IMR-90 (cell line): ENCODE data around the gene RNF212B. TPM values are rescaled to one million over a fixed set of nuclear protein-coding genes. Genes with fewer than 3 reads are reported as not detected.

Experiments used
- ATAC-seq: fragments of 200-7000 bp; cut with Tn5 transposase; 2 replicates; pipeline ENCODE4 v1.9.1; 2020; ENCODE audit warnings: low read depth, mild to moderate bottlenecking, moderate library complexity
- BruUV-seq: library from RNA; stranded (reverse); fragments of 400-500 nt; replicated peaks from 2 replicates; lab custom pipeline; 2021; lab: Mats Ljungman, UMichigan
- CTCF ChIA-PET: fragments of 300-600 bp; formaldehyde crosslinking; extraction: SDS; loops from one replicate; lab custom pipeline; 2021; ENCODE audit warnings: antibody characterized with exemption; lab: Yijun Ruan, JAX
- POLR2A ChIA-PET: fragments of 300-600 bp; sonication (Branson Sonifier 250); formaldehyde crosslinking; loops from one replicate; lab custom pipeline; 2022; ENCODE audit warnings: antibody characterized with exemption; ENCODE audit not compliant: unreplicated experiment; lab: Charles Lee
- DNase-seq: peaks from one replicate; pipeline ENCODE4 v3.0.0; 2013
- H2AFZ ChIP-seq: replicated peaks from 2 replicates; pipeline ENCODE3; 2013; ENCODE audit warnings: low read length, mild to moderate bottlenecking; ENCODE audit not compliant: poor library complexity
- H2AK5ac ChIP-seq: 2 replicates; pipeline ENCODE4 v1.6.1; 2013; ENCODE audit warnings: low read depth, low read length, inconsistent platforms
- H2AK9ac ChIP-seq: replicated peaks from 2 replicates; pipeline ENCODE3; 2013; ENCODE audit warnings: mild to moderate bottlenecking, low read depth, low read length, moderate library complexity; ENCODE audit not compliant: poor library complexity
- H2BK120ac ChIP-seq: 2 replicates; pipeline ENCODE4 v1.6.1; 2013; ENCODE audit warnings: low read depth, low read length, inconsistent platforms
- H2BK15ac ChIP-seq: 3 replicates; pipeline ENCODE4 v1.6.1; 2013; ENCODE audit warnings: low read depth, low read length, inconsistent platforms
- H2BK20ac ChIP-seq: 2 replicates; pipeline ENCODE4 v1.6.1; 2013; ENCODE audit warnings: low read depth, mild to moderate bottlenecking, inconsistent platforms, low read length, moderate library complexity
- H2BK5ac ChIP-seq: 2 replicates; pipeline ENCODE4 v1.6.1; 2013; ENCODE audit warnings: mild to moderate bottlenecking, low read depth, low read length, inconsistent platforms; ENCODE audit not compliant: poor library complexity, severe bottlenecking
- H3K14ac ChIP-seq: replicated peaks from 2 replicates; pipeline ENCODE4 v1.6.1; 2013; ENCODE audit warnings: low read depth, low read length, inconsistent platforms
- H3K18ac ChIP-seq: 2 replicates; pipeline ENCODE4 v1.6.1; 2013; ENCODE audit warnings: low read depth, low read length, control low read depth
- H3K23ac ChIP-seq: 2 replicates; pipeline ENCODE4 v1.6.1; 2013; ENCODE audit warnings: low read depth, low read length, inconsistent platforms
- H3K27ac ChIP-seq: 2 replicates; pipeline ENCODE4 v1.5.1; 2013; ENCODE audit warnings: mild to moderate bottlenecking, control low read depth, low read length; ENCODE audit not compliant: insufficient read depth
- H3K27me3 ChIP-seq: 2 replicates; pipeline ENCODE4 v1.6.1; 2013; ENCODE audit warnings: low read length; ENCODE audit not compliant: control insufficient read depth, insufficient read depth
- H3K36me3 ChIP-seq: 2 replicates; pipeline ENCODE4 v1.6.1; 2013; ENCODE audit warnings: low read length, mixed read lengths; ENCODE audit not compliant: control insufficient read depth, insufficient read depth
- H3K4ac ChIP-seq: 2 replicates; pipeline ENCODE4 v1.6.1; 2013; ENCODE audit warnings: low read depth, low read length, inconsistent platforms
- H3K4me1 ChIP-seq: 2 replicates; pipeline ENCODE4 v1.6.1; 2013; ENCODE audit warnings: low read length, mixed read lengths; ENCODE audit not compliant: control insufficient read depth, insufficient read depth
- H3K4me2 ChIP-seq: 2 replicates; pipeline ENCODE4 v1.6.1; 2013; ENCODE audit warnings: low read depth, mild to moderate bottlenecking, control low read depth, low read length, moderate library complexity
- H3K4me3 ChIP-seq: 2 replicates; pipeline ENCODE4 v1.5.1; 2013; ENCODE audit warnings: low read depth, mild to moderate bottlenecking, control low read depth, low read length, moderate library complexity; ENCODE audit not compliant: insufficient read depth
- H3K56ac ChIP-seq: 2 replicates; pipeline ENCODE4 v1.6.1; 2013; ENCODE audit warnings: low read length, inconsistent platforms; ENCODE audit not compliant: insufficient read depth; ENCODE audit errors: extremely low read depth
- H3K79me1 ChIP-seq, 2 experiments: 2 replicates each; pipeline ENCODE4 v1.6.1; 2013; ENCODE audit warnings: low read length in 2 of 2, inconsistent platforms in 1 of 2, low read depth in 1 of 2
- H3K9ac ChIP-seq: 2 replicates; pipeline ENCODE4 v1.6.1; 2013; ENCODE audit warnings: low read depth, low read length, control low read depth
- H3K9me1 ChIP-seq: 2 replicates; pipeline ENCODE4 v1.6.1; 2013; ENCODE audit warnings: low read length, inconsistent platforms; ENCODE audit not compliant: insufficient read depth
- H3K9me3 ChIP-seq: 2 replicates; pipeline ENCODE4 v1.6.1; 2013; ENCODE audit warnings: low read length; ENCODE audit not compliant: control insufficient read depth, insufficient read depth
- H4K20me1 ChIP-seq: 2 replicates; pipeline ENCODE4 v1.6.1; 2013; ENCODE audit warnings: low read length, inconsistent platforms; ENCODE audit not compliant: insufficient read depth
- H4K5ac ChIP-seq: 2 replicates; pipeline ENCODE4 v1.6.1; 2013; ENCODE audit warnings: mild to moderate bottlenecking, low read depth, low read length, control low read depth
- H4K8ac ChIP-seq, 2 experiments: 2 replicates each; pipeline ENCODE4 v1.6.1; 2013; ENCODE audit warnings: low read depth in 2 of 2, low read length in 2 of 2, control low read depth in 1 of 2, inconsistent platforms in 1 of 2
- H4K91ac ChIP-seq: 2 replicates; pipeline ENCODE4 v1.6.1; 2013; ENCODE audit warnings: low read depth, low read length, inconsistent platforms; ENCODE audit not compliant: insufficient read depth
- BHLHE40 ChIP-seq: fragments of 150-350 bp; IDR thresholded peaks from 2 replicates; pipeline ENCODE4 v1.6.1; 2016; ENCODE audit warnings: mild to moderate bottlenecking, low read depth, low read length
- CEBPB ChIP-seq: IDR thresholded peaks from 2 replicates; pipeline ENCODE4 v1.6.1; 2012; ENCODE audit warnings: low read depth, low read length, improper control_type of control experiment
- CHD1 ChIP-seq: IDR thresholded peaks from 2 replicates; pipeline ENCODE4 v1.6.1; 2012; ENCODE audit warnings: low read depth, low read length, improper control_type of control experiment
- CTCF ChIP-seq: conservative IDR thresholded peaks from 2 replicates; pipeline ENCODE4 v1.5.1; 2012; ENCODE audit warnings: mild to moderate bottlenecking, low read depth, low read length, improper control_type of control experiment
- ELK1 ChIP-seq: fragments of 150-350 bp; IDR thresholded peaks from 2 replicates; pipeline ENCODE4 v1.6.1; 2016; ENCODE audit warnings: low read depth, mild to moderate bottlenecking, low read length, moderate library complexity, borderline replicate concordance
- FOS ChIP-seq: fragments of 150-350 bp; IDR thresholded peaks from 2 replicates; pipeline ENCODE4 v1.6.1; 2016; ENCODE audit warnings: low read depth, low read length
- MAFK ChIP-seq: IDR thresholded peaks from 2 replicates; pipeline ENCODE4 v1.6.1; 2012; ENCODE audit warnings: low read depth, low read length, improper control_type of control experiment
- MAZ ChIP-seq: IDR thresholded peaks from 2 replicates; pipeline ENCODE4 v1.6.1; 2012; ENCODE audit warnings: low read depth, mild to moderate bottlenecking, low read length, improper control_type of control experiment, moderate library complexity, borderline replicate concordance
- NFE2L2 ChIP-seq: fragments of 150-350 bp; IDR thresholded peaks from 2 replicates; pipeline ENCODE4 v1.6.1; 2016; ENCODE audit warnings: low read depth, mild to moderate bottlenecking, low read length
- POLR2A ChIP-seq: IDR thresholded peaks from 2 replicates; pipeline ENCODE4 v1.6.1; 2012; ENCODE audit warnings: mild to moderate bottlenecking, low read depth, low read length
- RAD21 ChIP-seq: IDR thresholded peaks from 2 replicates; pipeline ENCODE4 v1.6.1; 2012; ENCODE audit warnings: low read length, improper control_type of control experiment
- RCOR1 ChIP-seq: IDR thresholded peaks from 2 replicates; pipeline ENCODE4 v1.6.1; 2012; ENCODE audit warnings: mild to moderate bottlenecking, low read length, improper control_type of control experiment; ENCODE audit not compliant: insufficient replicate concordance
- RFX5 ChIP-seq: IDR thresholded peaks from 2 replicates; pipeline ENCODE4 v1.8.0; 2012; ENCODE audit warnings: low read depth, mild to moderate bottlenecking, low read length, moderate library complexity
- SMC3 ChIP-seq: fragments of 150-350 bp; IDR thresholded peaks from 2 replicates; pipeline ENCODE4 v1.6.1; 2016; ENCODE audit warnings: low read depth, mild to moderate bottlenecking, antibody characterized with exemption, low read length, moderate library complexity
- USF2 ChIP-seq: fragments of 150-350 bp; IDR thresholded peaks from 2 replicates; pipeline ENCODE4 v1.6.1; 2017; ENCODE audit warnings: mild to moderate bottlenecking, antibody characterized with exemption, low read length, low read depth
- WGBS, 2 experiments: methylation state at CpG; one replicate each; pipeline versions ENCODE4 v1.1.5 to v1.1.7; 2013; ENCODE audit warnings: missing lambda C conversion rate in 2 of 2; ENCODE audit not compliant: insufficient read length in 1 of 2; ENCODE audit errors: extremely low coverage in 2 of 2; 5-methylcytosine and 5-hydroxymethylcytosine counted together
- dilution Hi-C: fragments of 300-500 bp; cut with HindIII; formaldehyde crosslinking; loops from one replicate; pipeline ENCODE4 v1.14.3; 2018; ENCODE audit warnings: low sequenced_read_pairs; ENCODE audit not compliant: unreplicated experiment
- in situ Hi-C: fragments of 300-500 bp; cut with MboI; formaldehyde crosslinking; loops from 3 replicates; pipeline ENCODE4 v1.14.3; 2019; ENCODE audit warnings: low sequenced_read_pairs, inconsistent platforms, mixed read lengths
- intact Hi-C: fragments of 100-400 bp; cut with micrococcal nuclease; formaldehyde crosslinking; loops from 2 replicates; pipeline ENCODE4 v1.10.0; 2022
- polyA plus RNA-seq, 3 experiments: library from polyadenylated mRNA; depleted of rRNA; stranded (reverse); fragments of >200 nt; gene quantifications; 2 replicates each; pipeline ENCODE4 v1.2.3, GENCODE V29; 2012; ENCODE audit warnings: low replicate concordance in 1 of 3
- total RNA-seq: library from RNA; depleted of rRNA; stranded (reverse); fragments of >200 nt; gene quantifications from 2 replicates; pipeline ENCODE4 v1.2.3, GENCODE V29; 2012

The RNF212B gene
- total and polyA plus RNA-seq, 2 of the 4 experiments (the other 2 are of a cell fraction) = not detected

GRCh38 chr14:23269193-23269592, 31.5 kb downstream of the RNF212B start:
- POLR2A ChIA-PET = no interaction called here
- CTCF ChIA-PET = no interaction called here
- intact Hi-C loops = loop anchor here (5.0 kb wide), 1 partner anchor 188 kb away; no protein-coding TSS in a partner anchor

More at GRCh38 chr14:23269193-23269592, 31.5 kb downstream of the RNF212B start:
- Histone ChIP-seq H3K4me2 (no peak overlapping the region), H3K9me1 (no peaks in the 10 kb centered on the region), H4K8ac (no peak overlapping the region), H4K5ac (no peak overlapping the region), H4K91ac (no peak overlapping the region), H2BK20ac (no peak overlapping the region), H3K27ac (no peak overlapping the region), H2BK15ac (no peak overlapping the region), H3K9ac (no peak overlapping the region), H2AK5ac (no peak overlapping the region), H3K4ac (no peak overlapping the region), H3K56ac (no peak overlapping the region), H3K4me3 (no peak overlapping the region), H3K23ac (no peak overlapping the region), H3K18ac (no peak overlapping the region), H3K14ac (no peak overlapping the region), H2AFZ (no peak overlapping the region), H3K4me1 (no peaks in the 10 kb centered on the region), H2BK120ac (no peak overlapping the region), H3K27me3 (no peaks in the 10 kb centered on the region), H3K79me1 (no peaks in the 10 kb centered on the region), H3K36me3 (no peaks in the 10 kb centered on the region), H2AK9ac (no peak overlapping the region), H2BK5ac (no peak overlapping the region), H4K20me1 (no peaks in the 10 kb centered on the region), H3K9me3 (no peaks in the 10 kb centered on the region)
- no peak for TF ChIP-seq CHD1
- no peak for TF ChIP-seq RFX5
- no peak for TF ChIP-seq MAZ
- TF ChIP-seq USF2 = no peak
- TF ChIP-seq FOS = no peak
- no peak for TF ChIP-seq MAFK
- no peak for TF ChIP-seq RCOR1
- TF ChIP-seq CEBPB = no peak
- TF ChIP-seq NFE2L2 = no peak
- TF ChIP-seq SMC3 = no peak
- no peak for TF ChIP-seq CTCF
- TF ChIP-seq RAD21 = no peak
- TF ChIP-seq ELK1 = no peak
- no peak for TF ChIP-seq POLR2A
- no peak for TF ChIP-seq BHLHE40
- no TSS peak for BruUV-seq
- no peak for DNase-seq
- ATAC-seq = no peak
- in situ Hi-C loops (loop anchor here (10.0 kb wide), 1 partner anchor 196 kb away; the partner anchor contains the start of gene NGDN), dilution Hi-C loops (no loop called here)
- no CpG with 5 or more reads among the region's 7 CpGs for WGBS, 2 experiments
